MV-4-11 (cell line): ENCODE results near the gene H2BK1.

Experiments used
- DNase-seq: peaks from one replicate; lab custom pipeline; 2025; lab: John Stamatoyannopoulos, UW

H2BK1 gene

GRCh38 chr7:151202836-151203235 is 7.5 kb downstream of the H2BK1 start:
- DNase-seq = no peak

GRCh38 chr7:151201751-151202150 is 8.5 kb downstream of the H2BK1 start:
- DNase-seq = no peak

GRCh38 chr7:151201344-151201743 is 8.9 kb downstream of the H2BK1 start:
- no peak for DNase-seq

- DNase-seq = no peak
These were observed 11.1 kb downstream of the H2BK1 start for GRCh38 chr7:151198945-151199848.

- no peak for DNase-seq
These were observed 12.4 kb downstream of the H2BK1 start for GRCh38 chr7:151197932-151198331.

GRCh38 chr7:151195616-151196450 is 14.5 kb downstream of the H2BK1 start:
- DNase-seq = no peak

GRCh38 chr7:151194188-151194587 is 16.1 kb downstream of the H2BK1 start:
- DNase-seq = no peak

GRCh38 chr7:151193203-151193978 is 16.9 kb downstream of the H2BK1 start:
- DNase-seq = no peak

GRCh38 chr7:151192002-151192539 is 18.2 kb downstream of the H2BK1 start:
- DNase-seq = no peak

- DNase-seq = no peak
These were observed 18.7 kb downstream of the H2BK1 start for GRCh38 chr7:151191544-151191943.

GRCh38 chr7:151189038-151189437 is 21.2 kb downstream of the H2BK1 start:
- no peak for DNase-seq

- DNase-seq = no peak
These were observed 22.1 kb downstream of the H2BK1 start for GRCh38 chr7:151188252-151188542.

- no peak for DNase-seq
These were observed 22.7 kb downstream of the H2BK1 start for GRCh38 chr7:151187409-151188251.

- DNase-seq = no peak
These were observed 23.5 kb downstream of the H2BK1 start, which contains the start of gene ASB10 for GRCh38 chr7:151186640-151187408. ASB10 (minus strand) TSS chr7:151187250; CDS start chr7:151187130, 120 bp downstream.

- DNase-seq = no peak
These were observed 24.3 kb downstream of the H2BK1 start for GRCh38 chr7:151185762-151186639.

GRCh38 chr7:151181011-151181431 is 29.3 kb downstream of the H2BK1 start:
- DNase-seq = no peak

- DNase-seq = no peak
These were observed 30.3 kb downstream of the H2BK1 start for GRCh38 chr7:151179946-151180345.

GRCh38 chr7:151179287-151179860 is 30.9 kb downstream of the H2BK1 start:
- no peak for DNase-seq

GRCh38 chr7:151178831-151179230 is 31.5 kb downstream of the H2BK1 start:
- DNase-seq = no peak
